Fibroblast of skin of scalp (primary cell): ENCODE data around the gene ABCC12. TPM values are rescaled to one million over a fixed set of nuclear protein-coding genes. Genes with fewer than 3 reads are reported as not detected.
"Not testable (repeated sequence)": the region's sequence is repeated elsewhere in the genome, so short reads cannot be mapped to it uniquely, and the experiment has no call there.

ENCODE experiments used
- DNase-seq: peaks from one replicate; pipeline ENCODE4 v3.0.0-alpha.2; 2013
- polyA plus RNA-seq, 2 experiments: library from polyadenylated mRNA; unstranded; fragments of 120-200 nt; gene quantifications; one replicate each; pipeline ENCODE4 v1.2.1, GENCODE V29; 2013; ENCODE audit not compliant: insufficient read length in 2 of 2

Gene ABCC12
- polyA plus RNA-seq (2013, experiment 1 of 2; ENCODE audit: insufficient read length), result 0.16 TPM
- polyA plus RNA-seq (2013, experiment 2 of 2; ENCODE audit: insufficient read length), result 0.18 TPM

DNA sequence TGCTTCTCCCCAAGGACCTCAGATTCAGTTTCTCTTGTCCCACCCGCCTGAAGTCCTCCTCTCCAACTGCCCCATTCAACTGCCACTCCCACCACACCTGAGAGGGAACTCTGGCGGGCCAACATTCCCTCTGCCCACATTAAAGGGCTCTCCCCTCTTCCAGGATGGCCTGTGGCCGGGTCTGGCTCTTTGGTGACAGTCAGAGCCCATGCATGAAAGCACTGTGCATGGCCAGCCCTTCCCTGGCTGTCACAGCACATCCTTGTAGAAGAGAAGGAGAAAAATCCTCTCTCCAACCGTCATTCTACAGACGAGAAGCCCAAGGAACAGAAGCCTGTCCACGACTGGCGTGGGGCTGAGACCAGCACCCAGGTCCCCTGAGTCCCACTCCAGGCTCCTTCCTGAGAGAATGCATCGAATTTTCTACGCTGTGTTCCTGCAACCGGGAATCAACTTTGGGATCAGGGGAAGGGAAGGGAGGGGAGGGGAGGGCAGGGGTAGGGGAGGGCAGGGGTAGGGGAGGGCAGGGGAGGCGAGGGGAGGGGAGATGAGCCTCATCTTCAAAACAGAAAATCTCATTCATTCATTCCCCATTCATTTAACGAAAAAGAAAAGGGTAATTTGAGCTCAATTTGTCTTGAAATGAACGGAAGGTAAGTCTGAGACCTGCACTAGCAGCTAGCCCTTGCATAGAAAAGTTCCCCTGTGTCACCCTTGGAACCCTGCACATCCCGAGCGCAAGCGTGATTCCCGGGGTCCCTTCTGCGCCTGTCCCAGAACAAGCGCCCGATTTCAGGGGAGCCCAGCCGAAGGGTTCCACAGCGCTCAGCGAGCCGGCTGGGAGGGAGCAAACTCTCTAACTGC is at the start of gene ABCC12:
Gene ABCC12, minus strand, starts transcription at position 68 of the 864 bp plus-strand sequence. CDS start 9,569 bp downstream, outside the sequence.
- DNase-seq, result no peak

DNA sequence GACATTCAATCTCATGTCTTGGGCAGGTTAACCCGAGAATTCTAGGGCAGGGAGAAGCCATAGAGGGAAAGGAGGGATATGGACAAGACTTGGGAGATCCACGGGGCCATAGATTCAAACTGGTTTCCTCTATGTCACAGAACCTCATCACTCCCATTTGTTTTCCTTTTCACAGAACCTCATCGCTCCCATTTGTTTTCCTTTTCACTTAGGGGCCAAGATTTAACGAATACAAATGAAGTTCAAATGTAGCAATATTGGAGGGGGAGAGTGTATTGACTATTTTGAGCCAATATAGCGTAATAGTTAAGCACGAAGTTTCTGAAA is 49.0 kb upstream of the ABCC12 start:
- DNase-seq, result no peak

DNA sequence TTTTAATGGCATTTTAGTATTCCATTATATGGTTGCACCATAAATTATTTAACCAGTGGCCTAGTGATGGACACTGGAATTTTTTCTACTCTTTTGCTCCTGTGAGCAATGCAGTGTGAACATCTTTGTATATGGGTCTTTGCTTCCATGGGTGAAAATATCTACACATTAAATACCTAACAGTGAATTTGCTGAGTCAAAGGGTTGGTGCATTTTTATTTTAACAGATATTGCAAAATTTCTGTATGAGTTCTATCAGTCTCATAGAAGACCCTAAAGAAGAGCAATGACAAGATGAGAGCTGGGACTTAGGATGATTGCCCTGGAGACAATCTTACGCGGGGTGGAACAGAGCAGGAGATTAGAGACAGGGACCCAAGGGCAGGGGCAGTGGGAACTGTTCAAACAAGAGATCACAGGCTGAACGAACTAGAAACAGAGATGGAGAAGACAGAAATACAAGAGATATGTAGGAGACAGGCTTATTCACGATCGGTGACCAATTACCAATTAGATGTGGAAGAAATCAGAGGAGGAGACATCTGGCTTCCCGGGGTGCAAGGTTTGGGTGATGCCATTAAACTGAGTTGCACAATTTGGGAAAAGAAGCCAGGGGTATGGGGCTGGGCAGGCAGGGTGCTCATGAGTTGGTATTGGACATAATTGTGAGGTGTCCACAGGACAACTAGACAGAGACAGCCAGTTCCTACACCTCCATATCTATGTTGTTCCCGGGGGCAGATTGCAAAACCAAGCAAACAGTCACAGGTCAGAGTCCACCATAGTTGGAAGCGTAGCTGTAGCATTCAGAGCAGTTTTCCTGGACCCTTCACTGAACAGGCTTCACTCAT is 48.4 kb upstream of the ABCC12 start:
- DNase-seq, result no peak

GRCh38 chr16:48201515-48202201 is 45.9 kb upstream of the ABCC12 start:
- no peak for DNase-seq

- DNase-seq, result no peak
Measured at GRCh38 chr16:48197294-48197693, 41.5 kb upstream of the ABCC12 start.

DNA sequence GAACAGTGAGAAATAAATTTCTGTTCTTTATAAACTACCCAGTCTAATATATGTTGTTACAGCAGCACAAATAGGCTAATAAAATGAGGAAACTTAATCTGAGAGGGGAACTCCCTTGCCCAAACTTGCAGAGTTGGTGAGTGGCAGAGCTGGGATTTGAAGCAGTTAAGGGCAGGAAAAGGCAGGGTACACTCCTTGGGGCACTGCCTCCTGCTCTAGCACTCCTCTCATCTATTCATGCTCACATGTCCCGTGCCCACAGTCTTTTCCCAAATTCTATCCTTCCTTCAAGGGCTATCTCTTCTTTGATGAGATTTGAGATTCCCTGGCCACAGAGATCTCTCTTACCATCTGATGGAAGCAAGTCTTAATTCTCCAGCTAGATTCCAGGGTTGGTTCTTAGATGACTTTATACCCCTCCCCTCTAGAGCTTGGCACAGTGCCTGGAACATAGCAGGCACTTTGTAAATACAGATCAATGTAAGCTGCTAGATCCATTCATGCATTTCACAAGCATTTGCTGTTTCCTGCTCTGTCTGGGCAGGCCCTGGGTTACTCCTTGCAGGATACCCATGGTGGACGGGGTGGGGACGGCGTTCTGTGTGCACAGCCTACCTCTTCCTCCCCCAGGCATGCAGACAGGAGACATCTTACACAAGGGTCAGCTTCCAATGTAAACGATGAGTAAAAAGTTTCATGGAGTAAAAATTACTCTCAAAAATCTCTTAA is 39.2 kb upstream of the ABCC12 start:
- peak; percentile 20 for DNase-seq

DNA sequence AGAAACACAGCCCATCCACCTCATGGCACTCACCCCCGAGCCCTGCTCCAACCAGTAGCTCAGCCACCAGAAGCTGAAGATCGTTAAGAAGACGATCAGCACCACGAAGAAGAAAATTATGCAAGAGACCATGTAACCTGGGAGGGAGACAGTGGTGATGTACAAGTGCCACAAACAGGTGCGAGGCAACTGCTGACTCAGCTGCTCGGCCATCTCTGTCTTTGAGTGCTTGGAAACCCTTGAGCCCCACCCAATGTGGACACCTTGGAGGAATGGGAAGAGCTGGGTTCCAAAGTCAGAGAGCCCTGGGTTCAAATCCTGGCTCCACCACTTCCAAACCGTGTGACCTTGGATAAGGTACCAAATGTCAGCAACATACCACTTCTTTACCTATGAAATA is 38.1 kb upstream of the ABCC12 start:
- no peak for DNase-seq

DNA sequence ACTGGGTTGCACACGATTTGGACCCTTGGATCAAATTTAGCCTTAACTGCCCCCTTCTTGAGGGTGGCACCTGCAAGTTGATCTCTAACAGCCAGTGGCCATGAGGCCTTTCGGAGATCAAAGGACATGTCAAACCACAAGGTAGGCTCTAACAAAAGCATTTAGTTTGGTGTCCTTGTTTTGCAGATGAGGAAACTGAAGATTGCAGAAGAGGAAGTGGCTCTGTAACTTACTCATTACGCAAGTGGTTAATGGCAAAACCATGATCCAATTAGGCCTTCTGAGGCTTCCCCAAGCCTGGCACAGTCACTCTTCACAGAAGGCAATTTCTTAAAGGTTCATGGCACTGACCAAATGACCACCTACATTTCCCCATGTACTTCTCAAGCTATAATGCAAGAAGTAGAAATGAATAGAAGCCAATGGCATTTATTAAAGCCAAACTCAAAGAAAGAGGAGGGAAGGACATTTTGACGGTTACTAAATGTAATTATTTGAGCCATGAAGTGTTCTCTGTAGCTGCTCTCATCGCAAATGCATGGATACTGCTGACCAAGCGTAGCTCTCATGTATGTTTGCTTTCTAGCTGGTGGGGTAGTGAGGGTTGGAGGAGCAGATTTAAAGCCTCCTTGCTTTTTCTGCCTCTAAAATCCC is 32.8 kb upstream of the ABCC12 start:
- DNase-seq, result no peak

DNA sequence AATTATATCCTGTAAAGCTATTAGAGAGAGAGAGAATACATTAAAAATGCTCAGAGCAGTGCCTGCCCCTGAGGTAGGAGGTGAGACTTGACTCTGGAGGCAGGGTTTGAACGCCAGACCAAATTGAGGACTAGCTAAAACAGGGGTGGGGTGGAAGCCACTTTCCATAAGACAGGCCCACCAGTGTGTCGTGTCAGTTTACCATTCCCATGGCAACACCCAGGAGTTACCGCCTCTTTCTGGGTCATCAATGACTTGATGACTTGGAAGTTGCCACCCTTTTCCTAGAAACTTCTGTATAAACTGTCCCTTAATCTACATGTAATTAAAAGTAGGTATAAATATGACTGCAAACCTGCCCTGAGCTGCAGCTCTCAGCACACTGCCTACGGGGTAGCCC is 32.0 kb upstream of the ABCC12 start:
- no peak for DNase-seq

DNA sequence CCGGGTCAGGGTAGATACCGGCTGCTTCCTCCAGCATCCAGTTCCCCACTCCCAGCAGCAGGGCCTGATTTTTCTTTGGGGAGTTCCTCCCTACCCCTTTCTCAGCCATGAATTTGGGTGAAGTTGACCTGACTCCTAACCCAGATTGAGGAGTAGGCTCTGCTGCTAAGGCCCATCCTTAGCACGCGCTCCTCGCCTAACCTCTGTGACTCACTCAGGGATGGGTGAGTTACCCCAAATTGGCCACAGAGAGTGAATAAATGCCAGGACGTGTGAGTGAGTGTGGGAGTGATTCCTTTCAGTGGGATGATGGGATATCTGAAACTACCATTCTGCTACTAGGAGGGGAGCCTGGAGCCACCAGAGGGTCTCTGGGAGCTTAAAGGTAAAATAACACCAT is 28.9 kb upstream of the ABCC12 start:
- DNase-seq, result no peak

- no peak for DNase-seq
Measured at GRCh38 chr16:48182979-48183537, 27.3 kb upstream of the ABCC12 start.

DNA sequence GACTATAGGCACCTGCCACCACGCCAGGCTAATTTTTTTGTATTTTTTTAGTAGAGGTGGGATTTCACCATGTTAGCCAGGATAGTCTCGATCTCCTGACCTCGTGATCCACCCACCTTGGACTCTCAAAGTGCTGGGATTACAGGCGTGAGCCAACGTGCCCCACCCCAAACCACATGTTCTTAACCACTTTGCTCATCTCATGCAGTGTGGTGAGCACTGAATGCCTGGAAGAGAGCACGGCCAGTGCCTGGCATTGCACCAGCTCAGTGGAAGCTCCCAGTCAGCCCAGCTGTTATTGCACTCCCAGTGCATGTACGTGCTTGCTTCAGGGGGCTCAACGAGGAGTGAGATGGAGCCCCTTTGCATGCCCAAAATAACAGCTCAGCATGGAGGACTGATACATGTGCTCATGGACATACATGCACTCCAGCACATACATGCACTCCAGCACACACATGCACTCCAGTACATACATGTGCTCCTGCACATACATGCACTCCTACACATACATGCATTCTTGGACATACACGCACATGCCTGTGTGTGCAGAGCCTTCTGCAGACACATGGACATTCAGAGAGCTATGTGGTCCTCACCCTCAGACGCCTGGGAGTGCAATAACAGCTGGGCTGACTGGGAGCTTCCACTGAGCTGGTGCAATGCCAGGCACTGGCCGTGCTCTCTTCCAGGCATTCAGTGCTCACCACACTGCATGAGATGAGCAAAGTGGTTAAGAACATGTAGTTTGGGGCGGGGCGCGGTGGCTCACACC is 26.1 kb upstream of the ABCC12 start:
- not testable (repeated sequence) for DNase-seq

DNA sequence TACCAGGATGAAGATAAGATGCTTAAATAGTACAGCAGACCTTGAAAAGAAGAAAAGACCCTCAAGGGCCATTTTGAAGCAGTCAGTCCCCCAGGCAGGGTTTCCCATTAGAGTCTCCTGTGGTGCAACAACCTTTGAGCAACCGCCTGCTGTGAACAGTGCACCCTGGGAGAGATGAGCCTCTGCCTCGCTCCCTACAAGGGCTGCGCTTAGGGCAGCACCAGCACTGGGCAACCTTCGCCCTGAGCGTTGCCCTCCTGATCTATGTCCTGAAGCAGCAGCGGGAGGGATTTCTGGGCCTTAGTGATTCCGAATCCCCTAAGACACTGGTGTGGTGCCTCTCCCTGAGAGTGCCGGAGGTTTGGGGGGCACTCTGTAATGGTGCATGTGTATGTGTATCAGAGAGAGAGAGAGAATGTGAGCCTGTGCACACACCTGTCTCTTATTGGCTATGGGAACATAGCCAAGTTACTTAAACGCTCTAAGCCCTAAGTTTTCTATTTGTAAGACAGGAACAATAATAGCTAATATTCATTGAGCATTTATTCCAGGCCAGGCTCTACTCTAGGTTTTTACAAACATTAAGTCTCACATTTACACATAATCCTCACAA is 25.2 kb upstream of the ABCC12 start:
- DNase-seq, result no peak

GRCh38 chr16:48176635-48177408 is 21.0 kb upstream of the ABCC12 start:
- DNase-seq, result no peak

GRCh38 chr16:48173889-48174288 is 18.1 kb upstream of the ABCC12 start:
- no peak for DNase-seq

DNA sequence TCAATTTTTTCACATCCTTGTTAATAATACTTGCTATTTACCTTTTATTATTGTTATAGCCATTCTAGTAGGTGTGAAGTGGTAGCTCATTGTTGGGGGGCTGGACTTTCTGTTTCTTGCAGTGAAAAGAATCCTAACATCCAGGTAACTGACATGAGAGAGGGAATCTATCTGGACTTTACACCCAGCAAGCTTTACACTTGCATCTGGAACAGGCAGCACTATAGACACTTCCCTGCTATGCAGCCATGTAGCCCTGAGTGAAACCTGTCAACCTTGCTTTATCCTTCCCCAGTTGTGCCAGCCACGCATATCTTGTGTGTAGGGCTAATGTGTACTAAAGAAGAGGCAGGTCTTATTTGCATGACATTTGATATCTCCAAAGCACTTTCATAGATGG is 16.9 kb upstream of the ABCC12 start:
- DNase-seq, result no peak

- DNase-seq, result no peak
Measured at GRCh38 chr16:48169896-48170295, 14.1 kb upstream of the ABCC12 start.

DNA sequence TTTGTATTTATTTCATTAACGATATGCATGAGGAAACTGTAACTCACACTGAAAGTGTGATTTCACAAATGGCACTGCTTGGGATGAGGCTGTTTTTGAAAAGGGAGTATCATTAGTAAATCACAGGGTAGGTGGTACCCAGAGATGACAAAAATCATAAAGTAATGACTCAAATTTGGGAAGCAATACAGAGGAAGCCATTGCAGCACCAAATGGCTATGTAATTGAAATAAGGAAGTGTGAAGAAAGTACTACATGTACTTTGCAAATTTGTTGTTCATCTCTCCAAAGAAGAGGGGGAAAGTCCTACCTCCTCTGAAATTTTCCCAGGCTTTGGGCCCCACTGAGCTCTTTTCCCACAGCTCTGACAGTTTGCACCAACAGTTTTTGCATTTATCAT is 12.3 kb upstream of the ABCC12 start:
- DNase-seq, result no peak

- not testable (repeated sequence) for DNase-seq
Measured at GRCh38 chr16:48166617-48167016, 10.8 kb upstream of the ABCC12 start.
